Urinary bladder (tissue), 4 donors: ENCODE measurements around the gene LRFN4. TPM values are rescaled to one million over a fixed set of nuclear protein-coding genes. Genes with fewer than 3 reads are reported as not detected.

Source experiments
- DNase-seq: peaks from one replicate; pipeline ENCODE4 v3.0.0-alpha.2; 2015; ENCODE audit errors: extremely low spot score
- H3K27ac ChIP-seq: one replicate; pipeline ENCODE4 v1.5.1; 2013; ENCODE audit warnings: low read depth, mild to moderate bottlenecking, moderate library complexity
- H3K36me3 ChIP-seq: one replicate; pipeline ENCODE4 v1.6.1; 2013; ENCODE audit warnings: mild to moderate bottlenecking, moderate library complexity; ENCODE audit not compliant: insufficient read depth
- H3K4me1 ChIP-seq: one replicate; pipeline ENCODE4 v1.6.1; 2013; ENCODE audit warnings: mild to moderate bottlenecking, moderate library complexity; ENCODE audit not compliant: insufficient read depth
- H3K4me3 ChIP-seq: one replicate; pipeline ENCODE4 v1.5.1; 2013; ENCODE audit warnings: low read depth, low read length
- WGBS: extraction: QIAGEN DNeasy Blood & Tissue Kit; methylation state at CpG from one replicate; pipeline ENCODE4 v1.1.7; 2013; 5-methylcytosine and 5-hydroxymethylcytosine counted together
- polyA plus RNA-seq: library from polyadenylated mRNA; stranded (reverse); fragments of 200-250 nt; gene quantifications from one replicate; pipeline ENCODE4 v1.2.3, GENCODE V29; 2013
- total RNA-seq: library from RNA; depleted of rRNA; stranded (reverse); fragments of >200 nt; gene quantifications from one replicate; pipeline ENCODE4 v1.2.3, GENCODE V29; 2014
- donor health status: healthy with polysubstance abuse.
- donor health status: healthy.

Gene LRFN4
- total and polyA plus RNA-seq, 2 donors, result 3.7 to 19.1 TPM

DNA sequence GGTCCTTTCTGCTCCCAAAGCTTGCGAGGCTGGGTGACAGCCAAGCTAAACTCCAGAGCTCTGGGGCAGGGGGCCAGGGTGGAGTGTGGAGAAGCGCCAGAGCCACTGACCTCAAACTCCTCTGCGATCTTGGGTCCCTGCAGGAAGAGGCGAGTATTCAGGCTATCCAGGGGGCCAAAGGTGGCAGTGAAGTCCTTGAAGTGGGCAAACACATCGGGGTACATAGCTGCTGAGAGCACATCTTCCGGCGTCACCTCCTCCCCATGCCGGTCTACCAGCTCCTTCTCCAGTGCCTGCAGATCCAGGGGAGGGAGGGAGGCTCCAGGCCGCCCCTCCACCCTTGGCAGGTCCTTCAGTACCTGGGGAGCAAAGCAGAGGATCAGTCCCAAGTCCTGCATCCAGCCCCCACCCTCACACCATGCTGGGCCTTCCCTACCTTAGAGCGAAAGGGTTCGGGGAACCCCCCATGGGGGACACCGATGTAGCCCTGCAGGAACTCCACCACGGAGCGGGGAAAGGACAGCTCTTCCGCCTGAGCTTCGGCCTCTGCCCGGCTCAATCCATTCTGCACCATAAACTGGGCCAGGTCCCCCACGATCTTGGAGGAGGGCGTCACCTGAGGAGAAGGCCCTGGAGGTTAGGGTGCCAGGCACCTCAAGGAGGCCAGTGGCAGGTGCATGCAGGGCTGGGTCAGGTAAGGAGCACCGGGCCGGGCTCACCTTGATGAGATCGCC lies 7.2 kb upstream of the LRFN4 start:
- no peak overlapping the region for H3K27ac ChIP-seq
- whole genome bisulfite sequencing, result 92% methylated on average over 22 of the region's 22 CpGs
- no peaks in the 10 kb centered on the region for H3K4me1 ChIP-seq
- no peaks in the 10 kb centered on the region for H3K36me3 ChIP-seq
- H3K4me3 ChIP-seq, result no peak overlapping the region
- no peak for DNase-seq

DNA sequence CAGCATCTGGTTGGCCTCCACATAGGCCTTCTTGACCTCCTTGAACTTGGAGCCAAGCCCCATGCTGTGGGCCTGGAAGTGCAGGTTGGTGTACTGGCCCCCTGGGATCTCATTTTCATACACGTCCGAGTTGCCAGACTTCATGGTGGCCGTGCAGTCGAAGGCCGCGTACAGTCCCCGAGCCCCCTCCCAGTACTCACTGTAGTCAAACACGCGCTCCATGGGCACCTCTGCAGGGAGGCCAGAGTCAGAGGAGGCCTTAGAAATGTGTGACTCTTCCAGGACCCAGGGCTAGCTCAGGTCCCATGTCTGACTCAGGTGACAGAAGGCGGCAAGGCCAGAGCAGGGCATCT lies 6.7 kb upstream of the LRFN4 start:
- H3K27ac ChIP-seq, result no peak overlapping the region
- no peak for DNase-seq
- H3K4me1 ChIP-seq, result no peaks in the 10 kb centered on the region
- H3K36me3 ChIP-seq, result no peaks in the 10 kb centered on the region
- WGBS, result 91% methylated on average over 10 of the region's 10 CpGs
- H3K4me3 ChIP-seq, result no peak overlapping the region

DNA sequence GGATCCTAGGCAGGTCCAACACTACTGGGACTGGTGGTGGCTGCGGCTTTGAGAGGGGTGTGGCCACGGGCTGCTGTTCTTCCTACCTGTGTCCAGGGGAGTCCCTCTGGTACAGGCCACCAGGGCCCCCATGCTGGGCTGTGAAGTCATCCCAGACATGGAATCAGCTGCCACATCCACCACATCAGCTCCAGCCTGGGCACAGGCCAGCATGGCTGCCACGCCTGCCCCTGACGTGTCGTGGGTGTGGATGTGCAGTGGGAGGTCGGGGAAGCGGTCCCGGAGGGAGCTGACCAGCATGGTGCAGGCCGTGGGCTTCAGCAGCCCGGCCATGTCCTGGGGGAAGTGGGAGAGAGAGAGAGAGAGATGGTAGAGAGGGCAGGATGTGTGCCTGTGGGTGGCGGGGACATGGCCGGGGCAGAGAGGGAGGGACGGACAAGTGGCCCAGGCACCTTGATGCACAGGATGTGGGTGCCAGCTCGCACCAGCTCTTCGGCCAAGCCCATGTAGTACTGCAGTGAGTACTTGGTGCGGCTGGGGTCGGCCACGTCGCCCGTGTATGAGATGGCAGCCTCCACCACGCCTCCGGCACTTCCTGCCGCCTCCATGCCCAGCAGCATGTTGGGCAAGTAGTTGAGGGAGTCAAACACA lies 6.2 kb upstream of the LRFN4 start:
- Histone ChIP-seq H3K27ac (no peak overlapping the region), H3K36me3 (no peaks in the 10 kb centered on the region), H3K4me3 (no peak overlapping the region), H3K4me1 (no peaks in the 10 kb centered on the region)
- no peak for DNase-seq
- WGBS, result 90% methylated on average over 23 of the region's 23 CpGs

DNA sequence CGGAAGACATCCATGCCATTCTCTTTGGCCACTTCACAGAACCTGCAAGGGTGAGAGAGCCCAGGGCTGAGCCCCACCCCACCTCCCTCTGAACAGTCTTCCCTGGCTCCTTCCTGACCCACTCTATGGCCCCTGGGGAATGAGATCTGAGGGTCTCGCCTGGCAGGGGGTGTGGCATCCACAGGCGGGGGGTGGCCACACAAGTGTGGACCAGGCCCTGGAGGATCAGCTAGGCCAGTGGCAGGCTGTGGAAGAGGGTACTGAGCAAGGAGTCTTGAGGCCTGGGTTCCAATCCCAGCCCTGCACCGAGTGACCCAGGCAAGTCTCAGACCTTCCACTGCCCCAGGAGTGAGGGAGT lies 5.6 kb upstream of the LRFN4 start:
- no peak for DNase-seq
- H3K36me3 ChIP-seq, result no peaks in the 10 kb centered on the region
- H3K4me1 ChIP-seq, result no peaks in the 10 kb centered on the region
- H3K4me3 ChIP-seq, result no peak overlapping the region
- WGBS, result 89% methylated on average over 4 of the region's 4 CpGs
- H3K27ac ChIP-seq, result no peak overlapping the region

DNA sequence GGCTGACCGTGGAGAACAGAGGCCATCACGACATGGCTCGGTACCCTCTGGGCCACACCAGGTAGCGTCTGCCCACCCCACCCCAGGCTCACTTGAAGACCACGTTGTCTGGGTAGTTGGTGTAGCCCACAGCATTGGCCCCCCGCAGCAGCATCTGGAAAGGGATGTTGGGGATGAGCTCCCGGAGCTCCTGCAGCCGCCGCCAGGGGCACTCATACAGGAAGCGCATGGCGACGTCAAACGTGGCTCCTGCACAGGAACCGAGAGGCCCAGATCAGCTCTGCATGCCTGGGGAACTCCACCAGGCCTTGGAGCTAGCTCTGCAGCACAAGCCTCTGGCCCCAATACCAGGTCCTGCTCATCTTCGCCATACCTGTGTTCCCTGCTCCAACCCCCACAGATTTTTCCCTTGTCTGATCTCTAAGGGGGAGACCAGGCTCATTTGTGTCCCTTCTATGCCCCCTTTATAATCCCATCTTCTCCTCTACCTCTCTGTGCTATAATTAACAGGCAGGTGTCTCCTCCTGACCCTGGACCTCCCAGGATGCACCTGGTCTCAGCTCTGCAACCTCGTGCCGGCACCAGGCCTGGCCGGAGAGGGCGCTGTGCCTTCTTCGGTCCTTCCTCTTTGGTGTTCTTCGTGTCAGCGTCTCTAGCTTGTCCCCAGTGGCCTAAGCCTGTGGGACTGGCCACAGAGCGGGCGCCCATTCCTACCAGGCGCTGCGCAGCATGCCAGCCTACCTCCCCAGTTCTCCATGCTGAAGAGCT lies 5.0 kb upstream of the LRFN4 start:
- DNase-seq, result no peak
- Histone ChIP-seq H3K4me1 (no peaks in the 10 kb centered on the region), H3K4me3 (no peak overlapping the region), H3K27ac (no peak overlapping the region), H3K36me3 (no peaks in the 10 kb centered on the region)
- WGBS, result 74% methylated on average over 26 of the region's 26 CpGs

DNA sequence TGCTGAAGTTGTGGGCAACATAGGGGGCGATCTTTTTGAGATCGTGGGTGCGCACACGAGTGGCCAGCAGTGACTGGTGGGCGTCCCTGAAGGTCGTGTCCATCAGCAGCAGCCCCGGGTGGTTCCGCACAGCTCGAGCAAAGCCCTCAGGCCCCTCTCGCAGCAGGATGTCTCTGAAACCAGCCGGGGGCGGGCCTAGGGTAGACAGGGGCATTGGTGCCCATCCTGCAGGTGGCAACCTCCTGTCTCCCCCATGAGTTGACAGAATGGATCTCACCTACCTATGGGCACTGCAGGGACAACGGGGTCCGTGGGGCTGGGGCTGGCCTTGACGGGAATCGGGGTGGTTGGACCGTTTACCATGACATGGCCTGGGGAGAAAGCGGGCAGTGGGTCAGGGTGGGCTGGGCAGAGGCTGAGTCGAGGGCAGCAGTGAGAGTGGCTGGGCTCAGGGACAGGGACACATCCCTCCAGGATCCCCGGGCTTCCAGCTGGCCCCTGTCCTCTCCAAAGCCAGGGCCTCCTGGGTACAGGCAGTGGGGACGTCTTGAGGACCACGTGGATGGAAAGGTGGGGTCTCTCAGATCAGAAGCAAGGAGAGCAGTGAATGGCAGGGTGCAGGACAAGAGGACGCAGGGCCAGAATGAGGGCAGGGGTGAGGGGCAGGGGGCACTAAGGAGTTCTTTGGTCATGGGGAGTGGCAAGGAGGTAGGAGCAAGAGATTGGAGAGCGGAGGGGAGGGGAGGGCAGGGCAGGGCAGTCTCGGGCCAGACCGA lies 4.2 kb upstream of the LRFN4 start:
- 90% methylated on average over 26 of the region's 26 CpGs for WGBS
- no peak for DNase-seq
- H3K4me3 ChIP-seq, result no peak overlapping the region

DNA sequence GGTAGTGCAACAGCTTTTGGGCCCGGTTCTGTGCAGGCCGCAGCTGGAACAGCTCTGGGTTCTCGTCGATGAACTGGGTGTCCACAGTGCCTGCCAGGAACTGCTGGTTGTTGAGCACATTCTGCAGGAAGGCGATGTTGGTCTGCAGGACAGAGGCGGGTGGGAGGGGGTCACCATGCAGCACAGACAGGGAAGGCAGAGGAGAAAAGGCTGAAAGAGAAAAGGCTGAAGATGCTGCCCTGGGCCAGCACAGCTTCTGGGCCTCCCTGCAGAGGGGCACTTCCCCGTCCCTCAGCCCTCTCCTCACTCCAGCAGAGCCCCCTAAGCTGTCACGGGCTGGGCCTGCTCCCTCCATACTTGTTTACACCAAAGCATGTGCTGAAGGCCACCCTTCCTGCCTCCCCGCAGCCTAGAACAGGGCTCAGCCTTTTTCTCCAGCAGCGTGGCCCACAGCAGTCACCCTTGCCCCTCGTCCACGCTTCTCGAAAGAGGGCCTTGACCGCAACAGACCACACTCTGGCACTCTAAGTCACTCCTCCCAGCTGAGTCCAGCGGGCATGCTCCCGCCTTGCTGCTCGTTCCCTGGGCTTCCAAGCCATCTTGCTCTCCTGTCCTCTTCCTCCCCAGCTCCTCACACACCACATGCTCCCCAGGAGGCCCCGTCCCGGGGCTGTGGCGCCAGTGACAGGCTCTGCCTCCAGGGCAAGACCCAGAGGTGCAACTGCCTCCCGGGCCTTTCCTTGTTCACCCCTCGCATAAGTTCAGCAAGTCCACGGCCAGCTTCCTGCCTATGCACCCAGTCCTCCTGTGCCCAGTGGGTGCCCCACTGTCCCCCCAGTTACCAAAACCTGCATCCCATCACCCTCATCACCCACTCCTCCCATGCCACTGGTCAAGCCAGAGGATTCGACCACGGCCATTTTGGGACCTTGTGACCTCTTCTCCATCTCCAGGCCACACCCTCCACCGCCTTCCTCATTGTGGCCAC lies 3.3 kb upstream of the LRFN4 start:
- DNase-seq, result no peak
- WGBS, result 88% methylated on average over 26 of the region's 26 CpGs
- Histone ChIP-seq H3K27ac (no peak overlapping the region), H3K4me3 (no peak overlapping the region), H3K36me3 (no peaks in the 10 kb centered on the region), H3K4me1 (no peaks in the 10 kb centered on the region)

More for the DNA sequence above, 4.2 kb upstream of the LRFN4 start:
- no peaks in the 10 kb centered on the region for H3K36me3 ChIP-seq
- H3K4me1 ChIP-seq, result no peaks in the 10 kb centered on the region
- no peak overlapping the region for H3K27ac ChIP-seq

DNA sequence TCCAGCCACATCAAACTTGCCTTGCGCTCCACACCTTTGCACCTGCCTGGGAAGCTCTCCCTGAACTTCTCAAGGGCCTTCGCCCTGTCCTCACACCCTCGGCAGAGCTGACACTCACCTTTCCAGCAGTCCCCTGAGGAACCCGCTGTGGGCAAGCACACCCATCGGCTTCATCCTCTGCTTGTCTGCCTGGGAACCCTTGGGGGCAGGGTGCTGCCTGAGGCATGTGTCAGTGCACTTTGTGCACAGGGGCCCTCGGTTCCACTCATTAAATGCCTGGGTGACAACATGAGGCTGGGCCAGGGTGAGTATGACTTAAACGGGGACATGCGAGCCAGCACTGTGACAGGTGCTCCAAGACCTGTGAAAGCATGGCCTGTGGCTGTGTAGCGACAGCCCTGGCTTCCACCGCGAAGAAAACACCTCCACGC lies 2.6 kb upstream of the LRFN4 start:
- 95% methylated on average over 12 of the region's 12 CpGs for WGBS
- no peak overlapping the region for H3K4me3 ChIP-seq
- H3K27ac ChIP-seq, result no peak overlapping the region
- no peak for DNase-seq
- H3K36me3 ChIP-seq, result no peaks in the 10 kb centered on the region
- H3K4me1 ChIP-seq, result no peaks in the 10 kb centered on the region

DNA sequence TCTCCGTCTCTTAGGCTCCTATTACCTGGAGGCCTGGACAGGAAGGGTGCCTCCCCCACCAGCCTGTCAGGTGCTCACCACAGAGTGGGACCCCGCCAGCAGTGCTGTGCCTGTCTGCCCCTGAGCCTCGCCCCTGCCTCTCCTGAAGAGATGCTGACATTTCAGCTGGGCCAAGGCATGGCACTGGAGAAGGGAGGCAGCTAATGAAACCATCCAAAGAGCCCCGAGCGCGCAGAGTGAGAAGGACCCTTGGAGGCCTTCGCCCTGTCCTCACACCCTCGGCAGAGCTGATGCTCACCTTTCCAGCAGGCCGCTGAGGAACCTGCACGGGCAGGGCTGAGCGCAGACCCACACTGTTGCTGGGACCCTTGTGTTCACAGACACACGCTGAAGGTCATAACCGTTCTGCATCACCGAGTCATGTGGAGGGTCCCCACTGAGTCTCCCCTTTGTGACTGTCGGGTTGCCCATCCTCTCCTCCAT lies 2.1 kb upstream of the LRFN4 start:
- Histone ChIP-seq H3K4me3 (no peak overlapping the region), H3K27ac (no peak overlapping the region), H3K36me3 (no peaks in the 10 kb centered on the region), H3K4me1 (no peaks in the 10 kb centered on the region)
- no peak for DNase-seq
- WGBS, result 95% methylated on average over 15 of the region's 15 CpGs

DNA sequence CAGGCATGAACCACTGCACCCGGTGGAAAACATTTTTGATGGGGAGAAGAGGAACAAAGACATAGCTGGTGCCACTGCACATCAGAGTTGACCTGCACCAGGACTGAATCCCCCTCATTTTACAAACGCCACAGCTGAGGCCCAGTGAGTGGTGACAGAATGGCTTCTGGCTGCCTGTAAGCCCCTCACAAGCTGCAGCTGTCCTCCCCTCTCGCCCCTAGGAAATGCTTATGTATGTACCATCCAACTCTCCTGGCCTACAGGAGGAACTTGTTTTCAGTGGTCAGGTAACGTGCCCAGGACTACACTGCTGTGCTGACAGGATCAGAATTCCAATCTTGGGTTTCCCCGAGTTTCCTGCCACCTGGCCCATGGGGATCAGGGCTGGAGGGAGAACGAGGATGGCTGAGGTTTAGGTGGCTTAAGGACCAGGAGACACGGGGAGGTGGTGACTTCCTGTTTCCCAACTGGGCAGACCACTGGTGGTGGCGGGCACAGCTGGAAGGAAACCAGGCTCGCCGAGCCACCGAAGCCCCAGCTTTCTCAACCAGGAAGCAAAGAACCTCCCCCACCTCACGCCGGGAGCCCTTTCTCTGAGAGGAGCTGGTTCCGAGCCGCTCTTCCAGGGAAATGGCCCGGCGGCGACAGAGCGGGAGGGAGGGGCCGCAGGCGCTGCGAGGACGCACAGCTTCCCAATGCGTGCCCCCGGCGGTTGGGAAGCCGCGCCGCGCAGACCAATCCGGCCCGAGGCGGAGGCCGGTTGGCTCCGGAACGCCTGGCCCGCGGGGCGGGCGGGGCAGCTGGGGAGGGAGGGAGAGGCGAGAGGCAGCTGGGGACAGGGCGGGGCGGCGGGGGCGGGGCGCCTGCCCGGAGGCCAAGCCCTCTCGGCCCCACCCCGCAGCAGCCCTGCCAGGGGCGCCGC lies 1.0 kb upstream of the LRFN4 start:
- no peaks in the 10 kb centered on the region for H3K4me1 ChIP-seq
- H3K4me3 ChIP-seq, result peak overlapping the region; percentile 53
- WGBS, result 4% methylated on average over 51 of the region's 51 CpGs

DNA sequence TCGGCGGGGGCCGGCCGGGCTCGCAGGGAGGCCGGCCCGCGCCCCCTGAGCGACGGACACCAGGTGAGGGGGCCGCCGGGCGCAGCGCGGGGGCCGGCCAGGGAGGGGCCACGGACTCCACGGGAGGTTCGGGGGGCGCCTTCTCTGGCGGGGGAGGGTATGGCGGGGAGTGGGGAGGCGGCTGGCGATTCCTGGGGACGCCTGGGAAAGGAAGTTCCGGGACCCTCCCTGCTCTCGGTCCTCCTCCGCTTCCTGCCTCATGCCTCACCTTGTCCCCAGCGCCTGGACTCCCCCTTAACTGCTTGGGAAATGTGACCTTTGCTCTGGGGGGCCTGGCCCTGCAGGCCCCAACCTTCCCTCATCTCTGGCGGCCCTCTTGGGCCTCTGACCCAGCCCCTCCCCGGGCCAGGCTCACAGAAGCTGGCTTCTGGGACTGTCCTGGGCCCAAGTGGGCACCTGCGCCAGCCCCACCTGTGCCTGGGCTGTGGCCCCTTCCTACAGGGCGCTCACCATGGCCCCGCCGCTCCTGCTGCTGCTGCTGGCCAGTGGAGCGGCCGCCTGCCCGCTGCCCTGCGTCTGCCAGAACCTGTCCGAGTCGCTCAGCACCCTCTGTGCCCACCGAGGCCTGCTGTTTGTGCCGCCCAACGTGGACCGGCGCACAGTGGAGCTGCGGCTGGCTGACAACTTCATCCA lies 516 bp downstream of the LRFN4 start:
- DNase-seq, result no peak
- no peaks in the 10 kb centered on the region for H3K36me3 ChIP-seq
- peak overlapping the region; percentile 53 for H3K4me3 ChIP-seq
- 43% methylated on average over 47 of the region's 47 CpGs for WGBS
- no peak overlapping the region for H3K27ac ChIP-seq
- no peaks in the 10 kb centered on the region for H3K4me1 ChIP-seq

More for the DNA sequence above, 1.0 kb upstream of the LRFN4 start:
- Histone ChIP-seq H3K27ac (peak overlapping the region; percentile 83), H3K36me3 (no peaks in the 10 kb centered on the region)
- peak; percentile 64 for DNase-seq
